ENCODE results near the gene ZBTB7C. TPM values are rescaled to one million over a fixed set of nuclear protein-coding genes. Genes with fewer than 3 reads are reported as not detected.

The ZBTB7C gene
- polyA plus RNA-seq, 1 of the 3 experiments (the other 2 are of a cell fraction) = 0.05 TPM

GRCh38 chr18:48152549-48152948 is 256.6 kb downstream of the ZBTB7C start:
- Histone ChIP-seq H3K9me2 (no peaks in the 10 kb centered on the region), H3K36me3 (replicated peaks in 1 of 2; ENCODE audit: control insufficient read depth in 1 of 2, insufficient read depth in 2 of 2, low read length in 1 of 2) (no peaks in the 10 kb centered on the region), H4K20me1 (ENCODE audit: insufficient read depth) (no peaks in the 10 kb centered on the region), H3K4me3 (ENCODE audit: low read depth in 2 of 2, low read length in 1 of 2) (no peak overlapping the region), H3K9me3 (no peaks in the 10 kb centered on the region), H3K4me1 (ENCODE audit: control insufficient read depth in 1 of 2, insufficient read depth in 2 of 2, low read depth in 1 of 2, low read length in 1 of 2) (peaks cover 0 to 22% of the 10 kb centered on the region in 2 experiments; a peak in 2 of 4 replicates), H3K27me3 (ENCODE audit: insufficient read depth) (0 out of 2 replicates have a peak, but pooled peaks cover 11% of the 10 kb centered on the region), H3K27ac (ENCODE audit: low read depth in 2 of 2, low read length in 1 of 2) (no peak overlapping the region), H3K4me2 (no peak overlapping the region), H3K79me2 (ENCODE audit: insufficient read depth) (no peaks in the 10 kb centered on the region), H2AFZ (ENCODE audit: low read depth) (no peak overlapping the region), H3F3A (replicated peaks; ENCODE audit: insufficient read depth) (no peaks in the 10 kb centered on the region), H3K9ac (no peak overlapping the region)
- 66% methylated on average over 4 of the region's 4 CpGs for WGBS (ENCODE audit: low lambda C conversion rate)
- POLR2A ChIA-PET = interaction anchor here (1.0 kb wide), 1 partner anchor 15 kb away, joined by 4 read pairs; no protein-coding TSS in a partner anchor
- TF ChIP-seq ZBTB33 (IDR thresholded peaks at IDR 0.05; ENCODE audit: borderline replicate concordance, low read depth) = no peak
- TF ChIP-seq, protein P1, sequence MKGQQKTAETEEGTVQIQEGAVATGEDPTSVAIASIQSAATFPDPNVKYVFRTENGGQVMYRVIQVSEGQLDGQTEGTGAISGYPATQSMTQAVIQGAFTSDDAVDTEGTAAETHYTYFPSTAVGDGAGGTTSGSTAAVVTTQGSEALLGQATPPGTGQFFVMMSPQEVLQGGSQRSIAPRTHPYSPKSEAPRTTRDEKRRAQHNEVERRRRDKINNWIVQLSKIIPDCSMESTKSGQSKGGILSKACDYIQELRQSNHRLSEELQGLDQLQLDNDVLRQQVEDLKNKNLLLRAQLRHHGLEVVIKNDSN (IDR thresholded peaks at IDR 0.05; ENCODE audit: borderline replicate concordance, low read depth) = no peak
- no peak for TF ChIP-seq RFX5 (IDR thresholded peaks at IDR 0.05; ENCODE audit: low read length)
- TF ChIP-seq MEF2A (IDR thresholded peaks at IDR 0.05; ENCODE audit: borderline replicate concordance, low read depth) = no peak
- TF ChIP-seq YY1 (IDR thresholded peaks at IDR 0.05; ENCODE audit: low read depth) = no peak
- no peak for TF ChIP-seq TAF1 (IDR thresholded peaks at IDR 0.05; ENCODE audit: borderline replicate concordance, low read depth, low read length)
- TF ChIP-seq PBX3 (IDR thresholded peaks at IDR 0.05) = no peak
- no peak for TF ChIP-seq RXRA (IDR thresholded peaks at IDR 0.05; ENCODE audit: borderline replicate concordance, low read depth)
- TF ChIP-seq EZH2phosphoT487 (IDR thresholded peaks at IDR 0.05; ENCODE audit: borderline replicate concordance, low read depth) = no peak
- CTCF ChIA-PET = interaction anchor here (0.6 to 2.6 kb wide), 4 partner anchors 10 to 293 kb away, joined by 3 to 10 read pairs (median 3); no protein-coding TSS in a partner anchor
- DNase-seq = no peak

DNA sequence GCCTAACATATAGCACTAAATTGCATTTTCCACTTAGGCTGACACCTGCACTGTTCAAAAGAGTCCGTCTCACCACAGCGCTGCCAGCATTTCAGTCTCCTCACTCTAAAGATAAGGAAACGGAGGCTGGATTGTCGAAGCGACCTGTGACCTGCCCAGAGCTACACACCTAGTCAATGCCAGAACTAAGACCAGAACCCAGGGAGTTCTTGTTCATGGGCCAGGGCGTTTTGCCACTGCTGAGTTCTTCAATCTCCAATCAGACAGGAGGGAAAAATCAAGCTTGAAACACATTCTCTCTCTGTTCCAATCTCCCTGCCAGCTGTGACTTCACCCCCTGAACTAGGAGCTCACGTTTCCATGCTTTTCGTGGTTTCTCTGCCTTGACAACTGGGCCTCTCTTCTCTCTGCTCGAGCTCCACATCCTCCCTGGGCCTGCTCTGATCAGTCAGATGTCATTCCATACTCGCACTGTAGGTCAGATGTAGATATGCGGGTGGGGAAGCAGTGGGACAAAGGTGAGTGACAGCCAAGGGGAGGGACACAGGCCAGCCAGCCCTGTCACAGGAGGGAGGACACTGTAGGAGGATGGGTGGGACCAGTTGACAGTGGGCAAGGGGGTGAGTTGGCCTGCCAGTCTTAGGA is 257.6 kb downstream of the ZBTB7C start:
- H3K27me3 ChIP-seq (ENCODE audit: insufficient read depth) = 0 out of 2 replicates have a peak, but pooled peaks cover 6% of the 10 kb centered on the region
- no peaks in the 10 kb centered on the region for H3K9me2 ChIP-seq
- CTCF ChIA-PET = interaction anchor here (1.1 to 2.6 kb wide), 5 partner anchors 8 to 294 kb away, joined by 3 to 10 read pairs (median 7); no protein-coding TSS in a partner anchor
- H3K27ac ChIP-seq (ENCODE audit: low read depth in 2 of 2, low read length in 1 of 2) = no peak overlapping the region
- POLR2A ChIA-PET = interaction anchor here (1.0 kb wide), 1 partner anchor 14 kb away, joined by 4 read pairs; no protein-coding TSS in a partner anchor
- WGBS (ENCODE audit: low lambda C conversion rate) = 59% methylated on average over 11 of the region's 11 CpGs
- no peak overlapping the region for H3K4me3 ChIP-seq (ENCODE audit: low read depth in 2 of 2, low read length in 1 of 2)
- H3F3A ChIP-seq (replicated peaks; ENCODE audit: insufficient read depth) = no peaks in the 10 kb centered on the region
- peaks cover 0 to 13% of the 10 kb centered on the region in 2 experiments; a peak in 1 of 4 replicates for H3K4me1 ChIP-seq (ENCODE audit: control insufficient read depth in 1 of 2, insufficient read depth in 2 of 2, low read depth in 1 of 2, low read length in 1 of 2)
- H3K36me3 ChIP-seq (replicated peaks in 1 of 2; ENCODE audit: control insufficient read depth in 1 of 2, insufficient read depth in 2 of 2, low read length in 1 of 2) = no peaks in the 10 kb centered on the region
- H3K9me3 ChIP-seq = no peaks in the 10 kb centered on the region
- DNase-seq = no peak
- no peak overlapping the region for H3K9ac ChIP-seq
- no peaks in the 10 kb centered on the region for H4K20me1 ChIP-seq (ENCODE audit: insufficient read depth)
- H3K4me2 ChIP-seq = no peak overlapping the region
- H3K79me2 ChIP-seq (ENCODE audit: insufficient read depth) = no peaks in the 10 kb centered on the region
- no peak overlapping the region for H2AFZ ChIP-seq (ENCODE audit: low read depth)
- TF ChIP-seq RCOR1 (IDR thresholded peaks at IDR 0.05; ENCODE audit: low read length) (no peak), NFIC (IDR thresholded peaks at IDR 0.05; ENCODE audit: borderline replicate concordance) (no peak), REST (IDR thresholded peaks at IDR 0.05; ENCODE audit: low read depth, low read length) (no peak), ZBTB33 (IDR thresholded peaks at IDR 0.05; ENCODE audit: borderline replicate concordance, low read depth) (no peak), TAF1 (IDR thresholded peaks at IDR 0.05; ENCODE audit: borderline replicate concordance, low read depth, low read length) (no peak), ELF1 (IDR thresholded peaks at IDR 0.05) (no peak)
- TF ChIP-seq, protein P2, sequence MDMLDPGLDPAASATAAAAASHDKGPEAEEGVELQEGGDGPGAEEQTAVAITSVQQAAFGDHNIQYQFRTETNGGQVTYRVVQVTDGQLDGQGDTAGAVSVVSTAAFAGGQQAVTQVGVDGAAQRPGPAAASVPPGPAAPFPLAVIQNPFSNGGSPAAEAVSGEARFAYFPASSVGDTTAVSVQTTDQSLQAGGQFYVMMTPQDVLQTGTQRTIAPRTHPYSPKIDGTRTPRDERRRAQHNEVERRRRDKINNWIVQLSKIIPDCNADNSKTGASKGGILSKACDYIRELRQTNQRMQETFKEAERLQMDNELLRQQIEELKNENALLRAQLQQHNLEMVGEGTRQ (IDR thresholded peaks at IDR 0.05; ENCODE audit: borderline replicate concordance, low read depth, low read length) = no peak

Measured in SK-N-SH (cell line).